Trophoblast cell (in vitro differentiated cells and primary cell): ENCODE results near the gene TVP23A.

Source experiments
- DNase-seq, 2 donors: peaks; one replicate each; pipeline ENCODE4 v3.0.0-alpha.2; 2016
- H2AFZ ChIP-seq: 2 replicates; pipeline ENCODE4 v1.6.1; 2013; ENCODE audit warnings: low read length, moderate library complexity, mild to moderate bottlenecking; ENCODE audit not compliant: insufficient read depth, poor library complexity
- H2AK5ac ChIP-seq: 2 replicates; pipeline ENCODE4 v1.6.1; 2013; ENCODE audit warnings: mild to moderate bottlenecking, low read length
- H2BK120ac ChIP-seq: 2 replicates; pipeline ENCODE4 v1.6.1; 2013; ENCODE audit warnings: low read length, mild to moderate bottlenecking, moderate library complexity; ENCODE audit not compliant: insufficient read depth, poor library complexity
- H2BK12ac ChIP-seq: 2 replicates; pipeline ENCODE4 v1.6.1; 2013; ENCODE audit warnings: mild to moderate bottlenecking, low read length, moderate library complexity
- H2BK5ac ChIP-seq: 2 replicates; pipeline ENCODE4 v1.6.1; 2013; ENCODE audit warnings: low read length, low read depth, moderate library complexity, mild to moderate bottlenecking; ENCODE audit not compliant: poor library complexity
- H3K14ac ChIP-seq: 2 replicates; pipeline ENCODE4 v1.6.1; 2013; ENCODE audit warnings: mild to moderate bottlenecking, low read length
- H3K18ac ChIP-seq: 2 replicates; pipeline ENCODE4 v1.6.1; 2013; ENCODE audit warnings: mild to moderate bottlenecking, low read length
- H3K23ac ChIP-seq: 2 replicates; pipeline ENCODE4 v1.6.1; 2013; ENCODE audit warnings: low read length
- H3K27ac ChIP-seq: 2 replicates; pipeline ENCODE4 v1.5.1; 2013; ENCODE audit warnings: low read depth, mild to moderate bottlenecking, inconsistent platforms, low read length, moderate library complexity
- H3K27me3 ChIP-seq: 2 replicates; pipeline ENCODE4 v1.6.1; 2013; ENCODE audit warnings: inconsistent platforms, mild to moderate bottlenecking, low read length, moderate library complexity; ENCODE audit not compliant: insufficient read depth
- H3K36me3 ChIP-seq, 2 experiments: 1 replicate in 1 of 2; 2 replicates in 1 of 2; pipeline ENCODE4 v1.6.1; 2013; ENCODE audit warnings: low read length in 2 of 2, mild to moderate bottlenecking in 2 of 2, moderate library complexity in 1 of 2; ENCODE audit not compliant: insufficient read depth in 2 of 2, control insufficient read depth in 1 of 2
- H3K4ac ChIP-seq: 2 replicates; pipeline ENCODE4 v1.6.1; 2013; ENCODE audit warnings: low read depth, mild to moderate bottlenecking, low read length, moderate library complexity
- H3K4me1 ChIP-seq, 2 experiments: 1 replicate in 1 of 2; 2 replicates in 1 of 2; pipeline ENCODE4 v1.6.1; 2013; ENCODE audit warnings: low read length in 2 of 2, mild to moderate bottlenecking in 2 of 2, moderate library complexity in 1 of 2; ENCODE audit not compliant: insufficient read depth in 2 of 2, control insufficient read depth in 1 of 2
- H3K4me2 ChIP-seq: 2 replicates; pipeline ENCODE4 v1.6.1; 2013; ENCODE audit warnings: inconsistent platforms, mild to moderate bottlenecking, low read length, moderate library complexity
- H3K4me3 ChIP-seq: 2 replicates; pipeline ENCODE4 v1.5.1; 2013; ENCODE audit warnings: mild to moderate bottlenecking, low read depth, low read length, inconsistent platforms
- H3K79me1 ChIP-seq: one replicate; pipeline ENCODE4 v1.6.1; 2013; ENCODE audit warnings: low read length
- H3K79me2 ChIP-seq: 2 replicates; pipeline ENCODE4 v1.6.1; 2013; ENCODE audit warnings: low read length, mild to moderate bottlenecking; ENCODE audit not compliant: control insufficient read depth, insufficient read depth, poor library complexity
- H3K9ac ChIP-seq: 2 replicates; pipeline ENCODE4 v1.6.1; 2013; ENCODE audit warnings: mild to moderate bottlenecking, low read length
- H3K9me3 ChIP-seq: 2 replicates; pipeline ENCODE4 v1.6.1; 2013; ENCODE audit warnings: low read depth, mild to moderate bottlenecking, control low read depth, inconsistent platforms, low read length; ENCODE audit not compliant: insufficient read depth
- H4K12ac ChIP-seq: 2 replicates; pipeline ENCODE4 v1.6.1; 2013; ENCODE audit warnings: low read depth, mild to moderate bottlenecking, low read length, moderate library complexity
- H4K8ac ChIP-seq: 2 replicates; pipeline ENCODE4 v1.6.1; 2013; ENCODE audit warnings: low read depth, mild to moderate bottlenecking, low read length, moderate library complexity
- H4K91ac ChIP-seq: one replicate; pipeline ENCODE4 v1.6.1; 2013; ENCODE audit warnings: low read depth, mild to moderate bottlenecking, low read length, moderate library complexity
- WGBS: extraction: QIAGEN DNeasy Blood & Tissue Kit; methylation state at CpG from one replicate; pipeline ENCODE4 v1.1.7; 2013; ENCODE audit warnings: missing lambda C conversion rate; ENCODE audit not compliant: insufficient read length, insufficient coverage; ENCODE audit errors: extremely low coverage; 5-methylcytosine and 5-hydroxymethylcytosine counted together

TVP23A gene

GRCh38 chr16:10738231-10739077 is 80.1 kb downstream of the TVP23A start:
- Histone ChIP-seq H3K9ac (peak overlapping the region; percentile 74), H2BK120ac (no peak overlapping the region), H4K8ac (no peak overlapping the region), H3K4me1 (peaks cover 5 to 6% of the 10 kb centered on the region in 2 experiments), H3K36me3 (no peaks in the 10 kb centered on the region), H4K91ac (peak overlapping the region; percentile 0), H3K4ac (no peak overlapping the region), H3K79me2 (no peaks in the 10 kb centered on the region), H3K18ac (peak overlapping the region; percentile 4), H2BK12ac (peak overlapping the region; percentile 5), H3K27me3 (no peaks in the 10 kb centered on the region), H2BK5ac (no peak overlapping the region), H4K12ac (no peak overlapping the region), H3K79me1 (peaks cover 4% of the 10 kb centered on the region), H3K4me3 (no peak overlapping the region), H3K27ac (peak overlapping the region; percentile 23), H2AFZ (no peak overlapping the region), H3K9me3 (peaks cover 2% of the 10 kb centered on the region), H2AK5ac (peak overlapping the region; percentile 18), H3K14ac (no peak overlapping the region), H3K23ac (peak overlapping the region; percentile 60), H3K4me2 (no peak overlapping the region)
- WGBS: no CpG with 5 or more reads among the region's 12 CpGs
- peak; percentile 84 to 91 for DNase-seq

- DNase-seq: peak; percentile 50 to 87
- Histone ChIP-seq H4K8ac (peak overlapping the region; percentile 33), H3K4me3 (no peak overlapping the region), H3K27me3 (no peaks in the 10 kb centered on the region), H2BK12ac (peak overlapping the region; percentile 45), H3K4me1 (peaks cover 5 to 6% of the 10 kb centered on the region in 2 experiments), H4K91ac (no peak overlapping the region), H2BK5ac (no peak overlapping the region), H3K14ac (no peak overlapping the region), H2BK120ac (no peak overlapping the region), H3K4ac (no peak overlapping the region), H3K18ac (no peak overlapping the region), H3K23ac (no peak overlapping the region), H3K27ac (no peak overlapping the region), H3K79me1 (peaks cover 4% of the 10 kb centered on the region), H3K36me3 (no peaks in the 10 kb centered on the region), H2AK5ac (no peak overlapping the region), H2AFZ (no peak overlapping the region), H3K9me3 (peaks cover 2% of the 10 kb centered on the region), H3K9ac (no peak overlapping the region), H3K79me2 (no peaks in the 10 kb centered on the region), H3K4me2 (no peak overlapping the region), H4K12ac (peak overlapping the region; percentile 28)
- WGBS: no CpG with 5 or more reads among the region's 12 CpGs
Measured at GRCh38 chr16:10737068-10737625, 81.4 kb downstream of the TVP23A start.

DNA sequence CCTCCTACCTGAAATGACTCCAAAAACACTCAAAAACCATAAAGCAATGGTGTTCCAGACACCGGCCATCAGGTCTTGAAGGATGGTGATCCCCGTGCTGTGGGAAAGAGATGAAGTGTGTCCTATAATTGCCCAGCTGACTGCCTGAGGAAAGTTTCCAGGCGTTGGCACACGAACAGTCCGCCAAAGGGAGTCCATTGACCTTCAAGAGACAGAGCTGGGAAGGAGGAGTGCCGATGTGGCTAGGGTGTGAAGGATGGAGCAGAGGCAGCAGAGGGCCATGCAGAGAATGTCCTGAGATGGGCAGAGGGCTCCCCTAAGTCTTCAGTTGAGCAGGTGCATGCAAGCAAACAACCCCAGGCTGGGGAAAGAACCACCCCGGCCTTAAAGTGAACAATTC is 86.8 kb downstream of the TVP23A start:
- Histone ChIP-seq H3K9ac (no peak overlapping the region), H3K14ac (no peak overlapping the region), H3K27ac (no peak overlapping the region), H3K4me3 (no peak overlapping the region), H2AK5ac (no peak overlapping the region), H4K91ac (no peak overlapping the region), H3K4ac (no peak overlapping the region), H3K4me2 (no peak overlapping the region), H3K79me2 (no peaks in the 10 kb centered on the region), H2BK5ac (no peak overlapping the region), H4K8ac (no peak overlapping the region), H3K9me3 (no peaks in the 10 kb centered on the region), H3K23ac (no peak overlapping the region), H3K36me3 (no peaks in the 10 kb centered on the region), H3K79me1 (no peaks in the 10 kb centered on the region), H3K18ac (no peak overlapping the region), H2BK120ac (no peak overlapping the region), H2BK12ac (no peak overlapping the region), H3K27me3 (no peaks in the 10 kb centered on the region), H3K4me1 (no peaks in the 10 kb centered on the region), H4K12ac (no peak overlapping the region), H2AFZ (no peak overlapping the region)
- no peak for DNase-seq
- whole genome bisulfite sequencing: no CpG with 5 or more reads among the region's 7 CpGs

- Histone ChIP-seq H3K79me2 (no peaks in the 10 kb centered on the region), H2BK120ac (no peak overlapping the region), H3K23ac (no peak overlapping the region), H3K4me3 (no peak overlapping the region), H3K9ac (no peak overlapping the region), H2BK12ac (no peak overlapping the region), H4K12ac (no peak overlapping the region), H3K4me2 (no peak overlapping the region), H2BK5ac (no peak overlapping the region), H3K79me1 (no peaks in the 10 kb centered on the region), H3K18ac (no peak overlapping the region), H3K27ac (no peak overlapping the region), H3K27me3 (no peaks in the 10 kb centered on the region), H3K4me1 (no peaks in the 10 kb centered on the region), H3K4ac (no peak overlapping the region), H3K14ac (no peak overlapping the region), H3K9me3 (no peaks in the 10 kb centered on the region), H3K36me3 (no peaks in the 10 kb centered on the region), H2AFZ (no peak overlapping the region), H4K91ac (no peak overlapping the region), H2AK5ac (no peak overlapping the region), H4K8ac (no peak overlapping the region)
- 100% methylated on average over 1 of the region's 19 CpGs for WGBS
- DNase-seq: peak in 1 of 2 donors; percentile 4
Measured at GRCh38 chr16:10729104-10730048, 89.2 kb downstream of the TVP23A start.
